GM19035 (cell line): ENCODE data around the gene GPBAR1.
A peak's percentile ranks its signal among the peaks of the same experiment; 100 is the strongest.
"Not testable (repeated sequence)": the region's sequence is repeated elsewhere in the genome, so short reads cannot be mapped to it uniquely, and the experiment has no call there.

Experiments used
- ATAC-seq: cut with Tn5 transposase; IDR thresholded peaks from one replicate; pipeline ENCODE4 v1.9.1; 2021; ENCODE audit not compliant: unreplicated experiment

Gene GPBAR1

GRCh38 chr2:218266316-218266979, 5.6 kb downstream of the GPBAR1 start:
- no peak for ATAC-seq

- ATAC-seq = no peak
Observed at GRCh38 chr2:218267259-218267658, 6.4 kb downstream of the GPBAR1 start.

- ATAC-seq = peak; percentile 89
Observed at GRCh38 chr2:218269900-218270720, 9.3 kb downstream of the GPBAR1 start, which contains the start of the genes AAMP and PNKD. Gene AAMP (minus strand): TSS chr2:218270137. CDS start chr2:218270086, 51 bp downstream. Gene PNKD (plus strand): TSS chr2:218270519. CDS start chr2:218270536, 17 bp downstream.

GRCh38 chr2:218270721-218271486, 10.1 kb downstream of the GPBAR1 start:
- ATAC-seq = no peak

- no peak for ATAC-seq
Observed at GRCh38 chr2:218271487-218271797, 10.6 kb downstream of the GPBAR1 start.

GRCh38 chr2:218271865-218272530, 11.2 kb downstream of the GPBAR1 start:
- ATAC-seq = no peak

- ATAC-seq = peak; percentile 13
Observed at GRCh38 chr2:218272531-218273212, 11.9 kb downstream of the GPBAR1 start.

- ATAC-seq = not testable (repeated sequence)
Observed at GRCh38 chr2:218273214-218273907, 12.5 kb downstream of the GPBAR1 start.

- ATAC-seq = no peak
Observed at GRCh38 chr2:218273908-218274249, 13.1 kb downstream of the GPBAR1 start.

GRCh38 chr2:218274586-218274985, 13.8 kb downstream of the GPBAR1 start:
- no peak for ATAC-seq

- ATAC-seq = no peak
Observed at GRCh38 chr2:218275371-218276072, 14.7 kb downstream of the GPBAR1 start.

GRCh38 chr2:218276986-218277755, 16.4 kb downstream of the GPBAR1 start:
- no peak for ATAC-seq

GRCh38 chr2:218277921-218278320, 17.1 kb downstream of the GPBAR1 start:
- ATAC-seq = no peak

GRCh38 chr2:218278531-218279360, 17.9 kb downstream of the GPBAR1 start:
- ATAC-seq = no peak

GRCh38 chr2:218280260-218280870, 19.6 kb downstream of the GPBAR1 start:
- no peak for ATAC-seq

GRCh38 chr2:218281449-218281848, 20.6 kb downstream of the GPBAR1 start:
- no peak for ATAC-seq
